ENCODE measurements around the gene CTNNBIP1.

Gene CTNNBIP1

GRCh38 chr1:9881838-9882249 is 28.2 kb downstream of the CTNNBIP1 start:
- H3K14ac ChIP-seq (ENCODE audit: low read length) = no peak overlapping the region
- no peak overlapping the region for H4K8ac ChIP-seq (ENCODE audit: low read depth, low read length)
- H3K79me1 ChIP-seq (ENCODE audit: low read length) = no peaks in the 10 kb centered on the region

GRCh38 chr1:9878404-9878803 is 31.7 kb downstream of the CTNNBIP1 start:
- no CpG with 5 or more reads among the region's 9 CpGs for WGBS (ENCODE audit: extremely low coverage, insufficient coverage, insufficient read length)
- no peak overlapping the region for H3K14ac ChIP-seq (ENCODE audit: low read length)
- no peak overlapping the region for H3K4me2 ChIP-seq (ENCODE audit: low read length)

More at GRCh38 chr1:9881838-9882249, 28.2 kb downstream of the CTNNBIP1 start:
- Histone ChIP-seq H2AK5ac (ENCODE audit: low read length) (no peak overlapping the region), H3K4ac (ENCODE audit: low read depth, low read length) (no peak overlapping the region), H3K4me3 (ENCODE audit: low read depth, low read length) (no peak overlapping the region), H2AFZ (ENCODE audit: insufficient read depth, low read length, poor library complexity) (no peak overlapping the region), H3K27ac (ENCODE audit: low read depth, low read length) (no peak overlapping the region), H3K36me3 (ENCODE audit: control insufficient read depth in 1 of 2, insufficient read depth in 2 of 2, low read length in 2 of 2) (peaks cover 3 to 7% of the 10 kb centered on the region in 2 experiments), H3K18ac (ENCODE audit: low read length) (no peak overlapping the region), H3K23ac (ENCODE audit: low read length) (no peak overlapping the region), H3K9me3 (ENCODE audit: insufficient read depth, low read depth, low read length) (no peaks in the 10 kb centered on the region), H2BK5ac (ENCODE audit: low read depth, low read length, poor library complexity) (no peak overlapping the region), H4K12ac (ENCODE audit: low read depth, low read length) (no peak overlapping the region), H3K79me2 (ENCODE audit: control insufficient read depth, insufficient read depth, low read length, poor library complexity) (no peaks in the 10 kb centered on the region), H4K91ac (ENCODE audit: low read depth, low read length) (no peak overlapping the region), H3K4me2 (ENCODE audit: low read length) (no peak overlapping the region), H2BK120ac (ENCODE audit: insufficient read depth, low read length, poor library complexity) (no peak overlapping the region), H3K4me1 (ENCODE audit: control insufficient read depth in 1 of 2, insufficient read depth in 2 of 2, low read length in 2 of 2) (no peaks in the 10 kb centered on the region), H2BK12ac (ENCODE audit: low read length) (no peak overlapping the region), H3K9ac (ENCODE audit: low read length) (no peak overlapping the region), H3K27me3 (ENCODE audit: insufficient read depth, low read length) (no peaks in the 10 kb centered on the region)
- WGBS (ENCODE audit: extremely low coverage, insufficient coverage, insufficient read length) = no CpG with 5 or more reads among the region's 2 CpGs
- no peak for DNase-seq

DNA sequence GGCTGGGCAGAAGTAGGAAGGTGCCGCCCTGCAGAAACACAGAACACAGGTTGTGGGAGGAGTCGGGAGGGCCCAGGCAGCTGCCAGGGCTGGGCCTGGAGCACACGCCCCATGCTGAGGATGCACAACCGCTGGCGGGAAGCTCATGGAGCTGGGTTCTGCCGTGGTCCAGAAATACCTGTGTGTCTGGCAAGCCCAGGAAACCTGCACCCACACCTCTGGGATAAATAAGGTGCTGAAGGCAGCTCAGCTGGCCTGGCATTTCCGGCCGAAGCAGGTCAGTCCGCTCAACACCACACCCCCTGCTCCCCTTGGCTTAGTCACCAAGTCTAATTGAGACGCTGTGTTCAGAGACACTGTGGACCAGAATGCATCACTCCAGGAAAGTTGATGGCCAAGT is 32.1 kb downstream of the CTNNBIP1 start:
- Histone ChIP-seq H4K8ac (ENCODE audit: low read depth, low read length) (no peak overlapping the region), H4K91ac (ENCODE audit: low read depth, low read length) (no peak overlapping the region), H3K27ac (ENCODE audit: low read depth, low read length) (no peak overlapping the region), H3K79me2 (ENCODE audit: control insufficient read depth, insufficient read depth, low read length, poor library complexity) (no peaks in the 10 kb centered on the region), H3K27me3 (ENCODE audit: insufficient read depth, low read length) (no peaks in the 10 kb centered on the region), H2AFZ (ENCODE audit: insufficient read depth, low read length, poor library complexity) (no peak overlapping the region), H2AK5ac (ENCODE audit: low read length) (no peak overlapping the region), H2BK12ac (ENCODE audit: low read length) (no peak overlapping the region), H2BK120ac (ENCODE audit: insufficient read depth, low read length, poor library complexity) (no peak overlapping the region), H3K36me3 (ENCODE audit: control insufficient read depth in 1 of 2, insufficient read depth in 2 of 2, low read length in 2 of 2) (peaks cover 0 to 4% of the 10 kb centered on the region in 2 experiments), H3K4me2 (ENCODE audit: low read length) (no peak overlapping the region), H3K9ac (ENCODE audit: low read length) (no peak overlapping the region), H3K23ac (ENCODE audit: low read length) (no peak overlapping the region), H3K9me3 (ENCODE audit: insufficient read depth, low read depth, low read length) (no peaks in the 10 kb centered on the region), H3K4me3 (ENCODE audit: low read depth, low read length) (no peak overlapping the region), H2BK5ac (ENCODE audit: low read depth, low read length, poor library complexity) (no peak overlapping the region), H3K4me1 (ENCODE audit: control insufficient read depth in 1 of 2, insufficient read depth in 2 of 2, low read length in 2 of 2) (peaks cover 2 to 3% of the 10 kb centered on the region in 2 experiments), H3K4ac (ENCODE audit: low read depth, low read length) (no peak overlapping the region), H3K79me1 (ENCODE audit: low read length) (no peaks in the 10 kb centered on the region), H3K14ac (ENCODE audit: low read length) (no peak overlapping the region), H4K12ac (ENCODE audit: low read depth, low read length) (no peak overlapping the region), H3K18ac (ENCODE audit: low read length) (no peak overlapping the region)
- no peak for DNase-seq
- no CpG with 5 or more reads among the region's 10 CpGs for WGBS (ENCODE audit: extremely low coverage, insufficient coverage, insufficient read length)

More at GRCh38 chr1:9878404-9878803, 31.7 kb downstream of the CTNNBIP1 start:
- Histone ChIP-seq H2BK120ac (ENCODE audit: insufficient read depth, low read length, poor library complexity) (no peak overlapping the region), H3K36me3 (ENCODE audit: control insufficient read depth in 1 of 2, insufficient read depth in 2 of 2, low read length in 2 of 2) (peaks cover 0 to 4% of the 10 kb centered on the region in 2 experiments), H3K4ac (ENCODE audit: low read depth, low read length) (no peak overlapping the region), H3K9me3 (ENCODE audit: insufficient read depth, low read depth, low read length) (no peaks in the 10 kb centered on the region), H4K8ac (ENCODE audit: low read depth, low read length) (no peak overlapping the region), H2BK12ac (ENCODE audit: low read length) (no peak overlapping the region), H2BK5ac (ENCODE audit: low read depth, low read length, poor library complexity) (no peak overlapping the region), H3K23ac (ENCODE audit: low read length) (no peak overlapping the region), H3K79me2 (ENCODE audit: control insufficient read depth, insufficient read depth, low read length, poor library complexity) (no peaks in the 10 kb centered on the region), H3K4me3 (ENCODE audit: low read depth, low read length) (no peak overlapping the region), H2AK5ac (ENCODE audit: low read length) (no peak overlapping the region), H3K9ac (ENCODE audit: low read length) (no peak overlapping the region), H3K27ac (ENCODE audit: low read depth, low read length) (no peak overlapping the region), H3K79me1 (ENCODE audit: low read length) (no peaks in the 10 kb centered on the region), H3K4me1 (ENCODE audit: control insufficient read depth in 1 of 2, insufficient read depth in 2 of 2, low read length in 2 of 2) (peaks cover 2 to 3% of the 10 kb centered on the region in 2 experiments), H3K18ac (ENCODE audit: low read length) (no peak overlapping the region), H4K91ac (ENCODE audit: low read depth, low read length) (no peak overlapping the region), H4K12ac (ENCODE audit: low read depth, low read length) (no peak overlapping the region), H2AFZ (ENCODE audit: insufficient read depth, low read length, poor library complexity) (no peak overlapping the region), H3K27me3 (ENCODE audit: insufficient read depth, low read length) (no peaks in the 10 kb centered on the region)
- no peak for DNase-seq

DNA sequence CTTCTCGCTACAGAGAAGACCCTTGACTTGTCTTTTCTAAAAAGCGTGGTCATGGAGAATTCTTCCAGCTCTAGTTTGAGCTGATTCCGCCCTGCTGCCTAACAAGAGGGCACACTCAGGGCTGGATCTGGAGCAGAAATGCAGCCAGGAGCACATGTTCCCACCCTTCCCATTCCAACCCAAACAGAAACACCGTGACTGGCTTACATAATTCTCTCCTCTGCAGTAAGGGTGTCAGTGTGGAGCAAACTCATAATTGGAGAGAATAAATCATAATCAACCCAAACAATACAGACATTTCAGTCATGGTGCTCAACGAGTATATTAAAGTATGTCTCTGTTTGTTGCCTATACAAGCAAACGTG is 34.5 kb downstream of the CTNNBIP1 start:
- H2BK5ac ChIP-seq (ENCODE audit: low read depth, low read length, poor library complexity) = no peak overlapping the region
- H2BK120ac ChIP-seq (ENCODE audit: insufficient read depth, low read length, poor library complexity) = no peak overlapping the region
- no peak overlapping the region for H3K4me2 ChIP-seq (ENCODE audit: low read length)
- H3K79me1 ChIP-seq (ENCODE audit: low read length) = no peaks in the 10 kb centered on the region
- H3K14ac ChIP-seq (ENCODE audit: low read length) = no peak overlapping the region
- no peak overlapping the region for H3K4me3 ChIP-seq (ENCODE audit: low read depth, low read length)
- H3K36me3 ChIP-seq (ENCODE audit: control insufficient read depth in 1 of 2, insufficient read depth in 2 of 2, low read length in 2 of 2) = peaks cover 2 to 12% of the 10 kb centered on the region in 2 experiments
- no peak overlapping the region for H3K18ac ChIP-seq (ENCODE audit: low read length)
- H4K12ac ChIP-seq (ENCODE audit: low read depth, low read length) = no peak overlapping the region
- H3K23ac ChIP-seq (ENCODE audit: low read length) = no peak overlapping the region
- H4K8ac ChIP-seq (ENCODE audit: low read depth, low read length) = no peak overlapping the region
- no peak overlapping the region for H3K27ac ChIP-seq (ENCODE audit: low read depth, low read length)
- H2AFZ ChIP-seq (ENCODE audit: insufficient read depth, low read length, poor library complexity) = no peak overlapping the region
- WGBS (ENCODE audit: extremely low coverage, insufficient coverage, insufficient read length) = no CpG with 5 or more reads among the region's 6 CpGs
- H3K4me1 ChIP-seq (ENCODE audit: control insufficient read depth in 1 of 2, insufficient read depth in 2 of 2, low read length in 2 of 2) = peaks cover 2 to 3% of the 10 kb centered on the region in 2 experiments
- H4K91ac ChIP-seq (ENCODE audit: low read depth, low read length) = no peak overlapping the region
- H3K9me3 ChIP-seq (ENCODE audit: insufficient read depth, low read depth, low read length) = no peaks in the 10 kb centered on the region
- H3K9ac ChIP-seq (ENCODE audit: low read length) = no peak overlapping the region
- H3K4ac ChIP-seq (ENCODE audit: low read depth, low read length) = no peak overlapping the region
- H3K79me2 ChIP-seq (ENCODE audit: control insufficient read depth, insufficient read depth, low read length, poor library complexity) = no peaks in the 10 kb centered on the region
- no peak overlapping the region for H2BK12ac ChIP-seq (ENCODE audit: low read length)
- no peak for DNase-seq
- H2AK5ac ChIP-seq (ENCODE audit: low read length) = no peak overlapping the region
- H3K27me3 ChIP-seq (ENCODE audit: insufficient read depth, low read length) = no peaks in the 10 kb centered on the region
